Fibroblast of mammary gland (primary cell): ENCODE data around the gene TPRA1.
A peak's percentile ranks its signal among the peaks of the same experiment; 100 is the strongest.
"Not testable (repeated sequence)": the region's sequence is repeated elsewhere in the genome, so short reads cannot be mapped to it uniquely, and the experiment has no call there.

ENCODE experiments used
- DNase-seq: peaks from one replicate; pipeline ENCODE4 v3.0.0-alpha.2; 2010; ENCODE audit warnings: low read depth
- H3K4me3 ChIP-seq: 2 replicates; pipeline ENCODE4 v1.5.1; 2011; ENCODE audit warnings: low read depth, mild to moderate bottlenecking, low read length, moderate library complexity; ENCODE audit not compliant: control insufficient read depth
- CTCF ChIP-seq: conservative IDR thresholded peaks from 2 replicates; pipeline ENCODE4 v1.5.1; 2011; ENCODE audit warnings: low read depth, low read length, inconsistent platforms; ENCODE audit not compliant: control insufficient read depth, insufficient read depth

TPRA1 gene

DNA sequence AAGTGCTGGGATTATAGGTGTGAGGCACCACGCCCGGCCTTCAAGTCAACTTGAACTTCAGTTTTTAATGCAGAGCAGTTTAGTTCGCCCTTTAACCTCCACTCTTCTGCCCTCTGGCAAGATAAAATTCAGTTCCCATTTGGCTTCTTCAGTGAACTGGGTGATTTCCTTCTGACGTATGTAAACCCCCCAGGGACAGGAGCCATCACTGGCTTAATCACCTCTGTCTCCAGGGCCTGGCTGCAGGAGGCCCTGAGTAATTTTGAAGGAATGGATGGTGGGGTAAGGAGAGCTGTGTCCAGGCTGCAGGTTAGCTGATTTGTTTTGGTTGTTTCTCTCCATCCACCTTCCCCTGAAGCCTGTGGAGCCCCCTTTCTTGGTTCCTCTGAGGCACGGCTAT, 19.6 kb upstream of the TPRA1 start:
- TF ChIP-seq CTCF = no peak

DNA sequence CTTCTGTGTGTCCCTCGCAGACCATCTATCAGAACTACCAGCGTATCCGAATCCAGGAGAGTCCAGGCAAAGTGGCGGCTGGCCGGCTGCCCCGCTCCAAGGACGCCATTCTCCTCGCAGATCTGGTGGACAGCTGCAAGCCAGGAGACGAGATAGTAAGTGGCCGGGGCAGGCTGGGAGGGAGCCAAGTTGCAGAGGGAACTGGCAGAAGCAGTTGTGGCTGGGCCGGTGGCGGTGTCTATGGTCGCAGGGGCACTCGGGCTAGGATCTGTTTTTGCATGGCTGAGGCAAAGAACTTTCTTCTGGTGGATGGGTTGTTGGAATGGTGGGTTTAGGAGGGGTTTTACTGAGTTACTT, 17.8 kb upstream of the TPRA1 start:
- H3K4me3 ChIP-seq = no peak overlapping the region
- no peak for DNase-seq

More for the DNA sequence above, 19.6 kb upstream of the TPRA1 start:
- H3K4me3 ChIP-seq = no peak overlapping the region
- peak; percentile 27 for DNase-seq

DNA sequence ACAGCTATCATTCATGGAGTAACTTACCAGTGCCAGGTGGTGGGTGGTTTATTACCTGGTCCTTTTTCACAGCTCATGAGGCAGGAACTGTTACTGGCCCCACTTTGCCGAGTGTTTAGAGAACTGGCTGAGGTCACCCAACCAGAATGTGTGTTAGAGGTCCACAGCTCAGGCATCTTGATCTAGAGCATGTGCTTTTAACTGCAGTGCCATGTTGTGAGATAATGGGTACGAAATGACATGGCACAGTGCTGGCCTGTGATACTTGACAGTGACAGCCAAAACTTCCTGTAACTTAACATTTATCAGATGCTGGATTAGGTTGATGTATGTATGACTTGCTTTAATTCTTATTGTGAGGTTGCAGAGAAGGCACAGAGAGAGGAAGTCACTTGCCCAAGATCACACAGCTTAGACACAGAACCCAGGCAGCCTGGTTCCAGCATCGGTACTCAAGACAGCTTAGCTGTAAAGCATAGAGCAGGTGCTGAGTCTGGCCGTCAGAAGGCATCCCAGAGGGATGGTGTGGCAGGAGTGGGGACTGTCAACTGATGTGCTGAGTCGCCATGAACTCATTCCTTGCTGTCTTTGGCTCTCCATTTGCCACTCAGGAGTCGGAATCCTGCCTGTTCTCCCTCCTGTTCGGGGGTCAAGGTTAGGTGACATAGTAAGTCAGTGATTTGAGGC, 17.3 kb upstream of the TPRA1 start:
- no peak for TF ChIP-seq CTCF
- DNase-seq = no peak
- no peak overlapping the region for H3K4me3 ChIP-seq

More for the DNA sequence above, 17.8 kb upstream of the TPRA1 start:
- no peak for TF ChIP-seq CTCF

- DNase-seq = no peak
- no peak for TF ChIP-seq CTCF
These were observed 16.6 kb upstream of the TPRA1 start for GRCh38 chr3:127606981-127607595.

GRCh38 chr3:127606086-127606805, 15.7 kb upstream of the TPRA1 start:
- TF ChIP-seq CTCF = no peak
- DNase-seq = no peak

More at GRCh38 chr3:127606981-127607595, 16.6 kb upstream of the TPRA1 start:
- no peak overlapping the region for H3K4me3 ChIP-seq

DNA sequence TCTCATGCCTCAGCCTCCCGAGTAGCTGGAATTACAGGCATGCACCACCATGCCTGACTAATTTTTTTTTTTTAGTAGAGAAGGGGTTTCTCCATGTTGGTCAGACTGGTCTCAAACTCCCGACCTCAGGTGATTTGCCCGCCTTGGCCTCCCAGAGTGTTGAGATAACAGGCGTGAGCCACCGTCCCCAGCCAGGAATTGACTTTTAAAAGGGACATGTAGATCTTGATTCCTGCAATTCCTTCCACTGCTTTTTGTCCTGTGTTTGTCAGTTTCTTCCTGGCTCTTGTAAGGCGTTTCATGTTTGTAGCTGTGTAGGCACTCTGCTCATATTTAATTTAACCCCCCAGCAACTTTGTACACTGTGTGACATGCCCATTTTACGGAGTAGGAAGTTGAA, 15.0 kb upstream of the TPRA1 start:
- H3K4me3 ChIP-seq, DNase-seq: not testable (repeated sequence)

More at GRCh38 chr3:127606086-127606805, 15.7 kb upstream of the TPRA1 start:
- H3K4me3 ChIP-seq = no peak overlapping the region

- no peak for DNase-seq
- no peak overlapping the region for H3K4me3 ChIP-seq
- no peak for TF ChIP-seq CTCF
These were observed 14.1 kb upstream of the TPRA1 start for GRCh38 chr3:127604546-127605165.
